CD14-positive monocyte (primary cell): ENCODE measurements around the gene USP30. TPM values are rescaled to one million over a fixed set of nuclear protein-coding genes. Genes with fewer than 3 reads are reported as not detected.

ENCODE experiments used
- DNase-seq, 3 donors: peaks; one replicate each; pipeline ENCODE4 v3.0.0-alpha.2; 2011 to 2022
- H2AFZ ChIP-seq: 2 replicates; pipeline ENCODE4 v1.6.0; 2012; ENCODE audit warnings: mild to moderate bottlenecking, low read depth, low read length, inconsistent platforms; ENCODE audit not compliant: insufficient read depth, poor library complexity, severe bottlenecking
- H3K27ac ChIP-seq, 2 donors: 1 replicate in 1 of 2; 2 replicates in 1 of 2; pipeline ENCODE4 v1.5.1; 2012 to 2013; ENCODE audit warnings: low read length in 2 of 2, control low read depth in 1 of 2, inconsistent platforms in 1 of 2, low read depth in 1 of 2, mild to moderate bottlenecking in 1 of 2
- H3K27me3 ChIP-seq, 2 donors: one replicate each; pipeline versions ENCODE4 v1.6.0 to v1.6.1; 2011 to 2013; ENCODE audit warnings: low read length in 2 of 2; ENCODE audit not compliant: control insufficient read depth in 2 of 2, insufficient read depth in 2 of 2
- H3K36me3 ChIP-seq, 2 donors: replicated peaks in 1 of 2; 1 replicate in 1 of 2; 2 replicates in 1 of 2; pipeline versions ENCODE4 v1.5.1 to v1.6.1; 2012 to 2013; ENCODE audit warnings: low read length in 2 of 2, control low read depth in 1 of 2, inconsistent platforms in 1 of 2, mild to moderate bottlenecking in 1 of 2; ENCODE audit not compliant: insufficient read depth in 2 of 2, control insufficient read depth in 1 of 2
- H3K4me1 ChIP-seq, 2 donors: 1 replicate in 1 of 2; 2 replicates in 1 of 2; pipeline versions ENCODE4 v1.5.1 to v1.6.1; 2012 to 2013; ENCODE audit warnings: low read length in 2 of 2, control low read depth in 1 of 2, inconsistent platforms in 1 of 2, mild to moderate bottlenecking in 1 of 2, moderate library complexity in 1 of 2; ENCODE audit not compliant: insufficient read depth in 2 of 2, control insufficient read depth in 1 of 2
- H3K4me2 ChIP-seq: replicated peaks from 2 replicates; pipeline ENCODE3; 2012; ENCODE audit warnings: low read length, moderate library complexity, mild to moderate bottlenecking; ENCODE audit not compliant: poor library complexity, severe bottlenecking; ENCODE audit errors: extremely low read depth
- H3K4me3 ChIP-seq, 3 experiments: fragments of 200-600 bp in 1 of 3; sonication (generic) in 1 of 3; replicated peaks in 1 of 3; 1 replicate in 2 of 3; 2 replicates in 1 of 3; pipeline ENCODE4 v1.5.1; 2011 to 2013; ENCODE audit warnings: low read length in 3 of 3, mild to moderate bottlenecking in 3 of 3, control low read depth in 2 of 3, low read depth in 2 of 3, inconsistent platforms in 1 of 3, moderate library complexity in 1 of 3
- H3K79me2 ChIP-seq: 2 replicates; pipeline ENCODE4 v1.6.0; 2012; ENCODE audit warnings: mild to moderate bottlenecking, control low read depth, inconsistent platforms, low read length, moderate library complexity; ENCODE audit not compliant: insufficient read depth
- H3K9ac ChIP-seq: 2 replicates; pipeline ENCODE4 v1.6.0; 2017; ENCODE audit warnings: low read length, mild to moderate bottlenecking; ENCODE audit not compliant: insufficient read depth, poor library complexity, severe bottlenecking
- H3K9me3 ChIP-seq, 2 donors: replicated peaks in 1 of 2; 1 replicate in 1 of 2; 2 replicates in 1 of 2; pipeline versions ENCODE4 v1.5.1 to v1.6.1; 2012 to 2013; ENCODE audit warnings: low read length in 2 of 2, control low read depth in 1 of 2; ENCODE audit not compliant: control insufficient read depth in 1 of 2, insufficient read depth in 1 of 2
- H4K20me1 ChIP-seq: 2 replicates; pipeline ENCODE4 v1.6.0; 2012; ENCODE audit warnings: mild to moderate bottlenecking, low read length, control low read depth, moderate library complexity; ENCODE audit not compliant: insufficient read depth
- H3K27ac Mint-ChIP-seq, 7 donors: one replicate each; pipeline ENCODE4 v1.8.0; 2020; ENCODE audit warnings: mild to moderate bottlenecking in 7 of 7, mixed read lengths in 7 of 7, moderate library complexity in 6 of 7, inconsistent platforms in 2 of 7
- H3K27me3 Mint-ChIP-seq, 3 donors: one replicate each; pipeline ENCODE4 v1.8.0; 2021 to 2022; ENCODE audit warnings: low read depth in 3 of 3, mild to moderate bottlenecking in 3 of 3, mixed read lengths in 3 of 3, moderate library complexity in 3 of 3, inconsistent platforms in 1 of 3
- H3K36me3 Mint-ChIP-seq, 2 donors: one replicate each; pipeline ENCODE4 v1.8.0; 2020; ENCODE audit warnings: mixed read lengths in 2 of 2, inconsistent platforms in 1 of 2, mild to moderate bottlenecking in 1 of 2
- H3K4me1 Mint-ChIP-seq: one replicate; pipeline ENCODE4 v1.8.0; 2020; ENCODE audit warnings: mild to moderate bottlenecking, mixed read lengths
- H3K4me3 Mint-ChIP-seq, 2 donors: one replicate each; pipeline ENCODE4 v1.8.0; 2020; ENCODE audit warnings: mild to moderate bottlenecking in 2 of 2, mixed read lengths in 2 of 2, moderate library complexity in 1 of 2
- H3K9me3 Mint-ChIP-seq, 7 donors: one replicate each; pipeline ENCODE4 v1.8.0; 2020 to 2022; ENCODE audit warnings: mixed read lengths in 7 of 7, mild to moderate bottlenecking in 6 of 7, moderate library complexity in 6 of 7, inconsistent platforms in 2 of 7
- CTCF ChIP-seq: fragments of 200-600 bp; IDR thresholded peaks from one replicate; pipeline ENCODE4 v1.8.0; 2022; ENCODE audit warnings: antibody characterized with exemption, mild to moderate bottlenecking
- WGBS: methylation state at CpG from one replicate; pipeline ENCODE4 v1.1.5; 2013; ENCODE audit warnings: missing lambda C conversion rate; ENCODE audit not compliant: insufficient coverage; 5-methylcytosine and 5-hydroxymethylcytosine counted together
- intact Hi-C, 2 donors: fragments of 100-400 bp; cut with micrococcal nuclease; formaldehyde crosslinking; loops; one replicate each; pipeline versions ENCODE4 v1.15.0 to v1.15.1; 2023
- polyA plus RNA-seq, 3 donors: library from polyadenylated mRNA; depleted of rRNA in 1 of 3; unstranded in 2 of 3; stranded (reverse) in 1 of 3; fragments of 300-500 nt in 2 of 3; fragments of >200 nt in 1 of 3; fragmentation: Illumina TruSeq in 2 of 3; gene quantifications; 1 replicate in 2 of 3; 2 replicates in 1 of 3; pipeline ENCODE4 v1.2.3, GENCODE V29; 2012 to 2021

The USP30 gene
- polyA plus RNA-seq, 3 donors = 4.5 to 8.2 (median 6.8) TPM

- Mint-ChIP-seq H3K27me3 (peaks cover 0 to 2% (median 0%) of the 10 kb centered on the region in 3 donors), H3K4me1 (no peaks in the 10 kb centered on the region), H3K4me3 (no peak overlapping the region), H3K9me3 (no peaks in the 10 kb centered on the region), H3K27ac (no peak overlapping the region), H3K36me3 (no peaks in the 10 kb centered on the region)
- no peak for TF ChIP-seq CTCF
- H4K20me1 ChIP-seq = no peaks in the 10 kb centered on the region
- H3K4me1 ChIP-seq = no peaks in the 10 kb centered on the region
- WGBS = 100% methylated on average over 4 of the region's 12 CpGs
- H3K4me3 ChIP-seq = no peak overlapping the region
- H3K27me3 ChIP-seq = no peaks in the 10 kb centered on the region
- no peaks in the 10 kb centered on the region for H3K36me3 ChIP-seq
- H2AFZ ChIP-seq = no peak overlapping the region
- no peak overlapping the region for H3K4me2 ChIP-seq
- no peaks in the 10 kb centered on the region for H3K79me2 ChIP-seq
- no peak overlapping the region for H3K27ac ChIP-seq
- intact Hi-C loops = no loop called here
- DNase-seq = no peak
- no peaks in the 10 kb centered on the region for H3K9me3 ChIP-seq
- H3K9ac ChIP-seq = no peak overlapping the region
Observed at GRCh38 chr12:109124878-109125648, 72.7 kb downstream of the USP30 start.

GRCh38 chr12:109125791-109126190 lies 73.4 kb downstream of the USP30 start:
- H3K4me3 Mint-ChIP-seq = no peak overlapping the region
- Histone ChIP-seq H3K27ac (no peak overlapping the region), H3K9ac (no peak overlapping the region), H3K27me3 (no peaks in the 10 kb centered on the region), H3K4me3 (no peak overlapping the region), H2AFZ (no peak overlapping the region), H3K4me2 (no peak overlapping the region), H4K20me1 (no peaks in the 10 kb centered on the region), H3K9me3 (no peaks in the 10 kb centered on the region), H3K4me1 (no peaks in the 10 kb centered on the region), H3K36me3 (no peaks in the 10 kb centered on the region), H3K79me2 (no peaks in the 10 kb centered on the region)
- no peaks in the 10 kb centered on the region for H3K9me3 Mint-ChIP-seq
- H3K27me3 Mint-ChIP-seq = no peaks in the 10 kb centered on the region
- DNase-seq = no peak
- no peaks in the 10 kb centered on the region for H3K4me1 Mint-ChIP-seq
- intact Hi-C loops = no loop called here
- WGBS = 94% methylated on average over 7 of the region's 7 CpGs
- TF ChIP-seq CTCF = no peak
- H3K27ac Mint-ChIP-seq = no peak overlapping the region
- no peaks in the 10 kb centered on the region for H3K36me3 Mint-ChIP-seq
